Thoracic aorta (tissue), 2 donors: ENCODE results near the gene LIFR. TPM values are rescaled to one million over a fixed set of nuclear protein-coding genes. Genes with fewer than 3 reads are reported as not detected.
A peak's percentile ranks its signal among the peaks of the same experiment; 100 is the strongest.

ENCODE experiments used
- ATAC-seq: fragments of 150-250 bp; one replicate; pipeline ENCODE4 v1.8.0; 2017; ENCODE audit warnings: low read depth; ENCODE audit not compliant: insufficient number of reproducible peaks, low FRiP score
- DNase-seq: peaks from one replicate; pipeline ENCODE4 v3.0.0-alpha.2; 2020; ENCODE audit warnings: low spot score
- H3K27ac ChIP-seq, 2 donors: fragments of 200-600 bp; sonication (generic); 1 replicate in 1 of 2; 2 replicates in 1 of 2; pipeline ENCODE4 v1.5.1; 2016; ENCODE audit warnings: mild to moderate bottlenecking in 2 of 2, moderate library complexity in 2 of 2
- H3K27me3 ChIP-seq: fragments of 200-600 bp; sonication (generic); replicated peaks from 2 replicates; pipeline ENCODE4 v1.6.0; 2016; ENCODE audit warnings: mild to moderate bottlenecking; ENCODE audit not compliant: insufficient read depth
- H3K36me3 ChIP-seq: fragments of 200-600 bp; sonication (generic); one replicate; pipeline ENCODE4 v1.5.1; 2016
- H3K4me1 ChIP-seq, 2 donors: fragments of 200-600 bp; sonication (generic); 1 replicate in 1 of 2; 2 replicates in 1 of 2; pipeline versions ENCODE4 v1.5.1 to v1.6.0; 2016; ENCODE audit warnings: low read depth in 2 of 2, mild to moderate bottlenecking in 1 of 2; ENCODE audit not compliant: control insufficient read depth in 1 of 2
- H3K4me3 ChIP-seq: fragments of 200-600 bp; sonication (generic); 2 replicates; pipeline ENCODE4 v1.5.1; 2016; ENCODE audit warnings: mild to moderate bottlenecking
- H3K9me3 ChIP-seq: fragments of 200-600 bp; sonication (generic); 2 replicates; pipeline ENCODE4 v1.5.1; 2016
- total RNA-seq, 2 donors: library from RNA; depleted of rRNA; stranded (reverse); fragments of >200 nt; gene quantifications; one replicate each; pipeline versions ENCODE4 v1.1.0 to v1.2.3, GENCODE V29; 2016
- TF ChIP-seq, protein P1 (sequence below): fragments of 200-600 bp; sonication (generic); IDR thresholded peaks from one replicate; pipeline ENCODE4 v1.5.1; 2019; ENCODE audit warnings: antibody characterized with exemption

LIFR gene, protein sequence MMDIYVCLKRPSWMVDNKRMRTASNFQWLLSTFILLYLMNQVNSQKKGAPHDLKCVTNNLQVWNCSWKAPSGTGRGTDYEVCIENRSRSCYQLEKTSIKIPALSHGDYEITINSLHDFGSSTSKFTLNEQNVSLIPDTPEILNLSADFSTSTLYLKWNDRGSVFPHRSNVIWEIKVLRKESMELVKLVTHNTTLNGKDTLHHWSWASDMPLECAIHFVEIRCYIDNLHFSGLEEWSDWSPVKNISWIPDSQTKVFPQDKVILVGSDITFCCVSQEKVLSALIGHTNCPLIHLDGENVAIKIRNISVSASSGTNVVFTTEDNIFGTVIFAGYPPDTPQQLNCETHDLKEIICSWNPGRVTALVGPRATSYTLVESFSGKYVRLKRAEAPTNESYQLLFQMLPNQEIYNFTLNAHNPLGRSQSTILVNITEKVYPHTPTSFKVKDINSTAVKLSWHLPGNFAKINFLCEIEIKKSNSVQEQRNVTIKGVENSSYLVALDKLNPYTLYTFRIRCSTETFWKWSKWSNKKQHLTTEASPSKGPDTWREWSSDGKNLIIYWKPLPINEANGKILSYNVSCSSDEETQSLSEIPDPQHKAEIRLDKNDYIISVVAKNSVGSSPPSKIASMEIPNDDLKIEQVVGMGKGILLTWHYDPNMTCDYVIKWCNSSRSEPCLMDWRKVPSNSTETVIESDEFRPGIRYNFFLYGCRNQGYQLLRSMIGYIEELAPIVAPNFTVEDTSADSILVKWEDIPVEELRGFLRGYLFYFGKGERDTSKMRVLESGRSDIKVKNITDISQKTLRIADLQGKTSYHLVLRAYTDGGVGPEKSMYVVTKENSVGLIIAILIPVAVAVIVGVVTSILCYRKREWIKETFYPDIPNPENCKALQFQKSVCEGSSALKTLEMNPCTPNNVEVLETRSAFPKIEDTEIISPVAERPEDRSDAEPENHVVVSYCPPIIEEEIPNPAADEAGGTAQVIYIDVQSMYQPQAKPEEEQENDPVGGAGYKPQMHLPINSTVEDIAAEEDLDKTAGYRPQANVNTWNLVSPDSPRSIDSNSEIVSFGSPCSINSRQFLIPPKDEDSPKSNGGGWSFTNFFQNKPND
- total RNA-seq = 100 to 1,000 TPM in 1 of 2 donors, 10 to 100 TPM in 1; 61.1 to 110 TPM

DNA sequence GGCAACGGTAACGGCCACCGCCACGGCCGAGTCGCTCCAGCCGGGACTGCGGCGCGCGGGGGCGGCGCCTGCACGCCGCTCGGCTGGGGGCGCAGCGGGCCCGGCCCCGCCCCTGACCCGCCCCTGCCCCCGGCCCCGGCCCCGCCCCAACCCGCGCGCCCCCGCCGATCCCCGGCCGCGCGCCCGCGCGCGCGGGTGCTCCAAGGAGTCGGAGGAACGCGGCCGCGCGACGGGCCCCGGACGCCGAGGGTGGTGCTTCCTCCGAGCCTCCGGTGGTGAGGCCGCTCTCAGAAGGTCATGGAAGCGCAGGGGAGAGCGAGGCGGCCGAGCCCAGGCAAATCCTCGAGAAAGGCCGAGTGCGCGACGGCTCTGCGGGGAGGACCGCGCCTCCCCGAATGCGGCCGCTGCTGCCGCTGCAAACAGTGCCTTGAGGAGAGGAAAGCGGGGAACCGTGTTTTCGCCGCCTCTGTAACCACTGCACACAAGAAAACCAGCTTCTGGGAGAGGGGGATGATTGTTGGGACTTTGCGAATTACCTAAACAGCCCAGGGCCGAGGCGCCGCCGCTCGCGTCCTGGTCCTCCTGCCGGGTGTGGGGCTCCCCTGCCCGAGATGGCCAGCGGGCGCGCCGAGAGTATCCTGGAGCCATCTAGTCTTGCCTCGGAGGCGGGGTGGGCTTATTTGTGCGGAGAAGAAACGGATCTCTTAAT lies at the start of gene LIFR:
LIFR (minus strand) TSS at position 48 of the 709 bp plus-strand sequence. CDS start 25,999 bp downstream, outside the sequence.
- ATAC-seq (peak; percentile 85), DNase-seq (peak; percentile 13)
- H3K4me3 ChIP-seq = peak within 1 kb of the TSS; percentile 95
- no peaks in the 10 kb centered on the region for H3K9me3 ChIP-seq
- TF ChIP-seq, protein P1, sequence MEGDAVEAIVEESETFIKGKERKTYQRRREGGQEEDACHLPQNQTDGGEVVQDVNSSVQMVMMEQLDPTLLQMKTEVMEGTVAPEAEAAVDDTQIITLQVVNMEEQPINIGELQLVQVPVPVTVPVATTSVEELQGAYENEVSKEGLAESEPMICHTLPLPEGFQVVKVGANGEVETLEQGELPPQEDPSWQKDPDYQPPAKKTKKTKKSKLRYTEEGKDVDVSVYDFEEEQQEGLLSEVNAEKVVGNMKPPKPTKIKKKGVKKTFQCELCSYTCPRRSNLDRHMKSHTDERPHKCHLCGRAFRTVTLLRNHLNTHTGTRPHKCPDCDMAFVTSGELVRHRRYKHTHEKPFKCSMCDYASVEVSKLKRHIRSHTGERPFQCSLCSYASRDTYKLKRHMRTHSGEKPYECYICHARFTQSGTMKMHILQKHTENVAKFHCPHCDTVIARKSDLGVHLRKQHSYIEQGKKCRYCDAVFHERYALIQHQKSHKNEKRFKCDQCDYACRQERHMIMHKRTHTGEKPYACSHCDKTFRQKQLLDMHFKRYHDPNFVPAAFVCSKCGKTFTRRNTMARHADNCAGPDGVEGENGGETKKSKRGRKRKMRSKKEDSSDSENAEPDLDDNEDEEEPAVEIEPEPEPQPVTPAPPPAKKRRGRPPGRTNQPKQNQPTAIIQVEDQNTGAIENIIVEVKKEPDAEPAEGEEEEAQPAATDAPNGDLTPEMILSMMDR = peak; percentile 21
- no peaks in the 10 kb centered on the region for H3K36me3 ChIP-seq
- H3K27me3 ChIP-seq = no peaks in the 10 kb centered on the region
- peaks cover 5 to 12% of the 10 kb centered on the region in 2 donors for H3K4me1 ChIP-seq
- H3K27ac ChIP-seq = peak within 1 kb of the TSS; percentile 97 to 98

DNA sequence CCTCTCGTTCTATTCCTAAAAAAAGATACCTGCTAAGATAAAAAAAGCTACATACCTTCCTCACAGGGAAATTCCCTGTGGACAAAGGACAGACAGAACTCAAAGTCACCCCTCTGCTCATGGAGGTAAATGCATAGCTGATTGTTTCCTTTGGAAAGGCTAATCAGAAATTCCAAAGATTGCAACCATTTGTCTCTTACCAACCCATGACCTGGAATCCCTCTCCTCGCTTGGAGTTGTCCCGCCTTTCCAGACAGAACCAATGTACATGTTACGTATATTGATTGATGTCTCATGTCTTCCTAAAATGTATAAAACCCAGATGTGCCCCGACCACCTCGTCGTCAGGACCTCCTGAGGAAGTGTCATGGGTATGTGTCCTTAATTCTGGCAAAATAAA lies 49.2 kb upstream of the LIFR start:
- ATAC-seq (no peak), DNase-seq (no peak)
- Histone ChIP-seq H3K9me3 (no peaks in the 10 kb centered on the region), H3K4me3 (no peak overlapping the region), H3K27ac (no peak overlapping the region), H3K4me1 (peaks cover 14 to 26% of the 10 kb centered on the region in 2 donors), H3K27me3 (no peaks in the 10 kb centered on the region), H3K36me3 (no peaks in the 10 kb centered on the region)
- TF ChIP-seq, protein P1 = no peak

DNA sequence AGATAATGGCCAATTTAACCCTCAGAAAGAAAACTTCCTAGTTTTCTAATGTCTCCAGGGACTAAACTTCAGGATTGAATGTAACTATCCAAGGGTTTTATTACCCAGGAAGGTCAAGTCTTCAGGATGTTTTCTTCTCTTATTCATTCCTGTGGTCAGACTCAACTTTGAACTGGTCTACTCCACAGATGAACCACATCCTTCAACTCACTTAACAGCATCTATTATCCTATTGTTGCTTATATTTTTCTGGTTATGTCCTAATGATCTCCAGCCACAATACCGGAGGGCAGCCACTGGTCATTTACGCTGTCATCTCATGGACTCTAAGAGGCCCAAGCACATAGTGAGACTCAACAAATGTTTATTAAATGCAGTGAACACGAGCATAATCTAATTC lies 47.2 kb upstream of the LIFR start:
- Histone ChIP-seq H3K36me3 (no peaks in the 10 kb centered on the region), H3K9me3 (no peaks in the 10 kb centered on the region), H3K4me3 (no peak overlapping the region), H3K27me3 (no peaks in the 10 kb centered on the region), H3K27ac (no peak overlapping the region), H3K4me1 (peaks cover 22 to 41% of the 10 kb centered on the region in 2 donors)
- TF ChIP-seq, protein P1 = no peak
- no peak for ATAC-seq
- no peak for DNase-seq

DNA sequence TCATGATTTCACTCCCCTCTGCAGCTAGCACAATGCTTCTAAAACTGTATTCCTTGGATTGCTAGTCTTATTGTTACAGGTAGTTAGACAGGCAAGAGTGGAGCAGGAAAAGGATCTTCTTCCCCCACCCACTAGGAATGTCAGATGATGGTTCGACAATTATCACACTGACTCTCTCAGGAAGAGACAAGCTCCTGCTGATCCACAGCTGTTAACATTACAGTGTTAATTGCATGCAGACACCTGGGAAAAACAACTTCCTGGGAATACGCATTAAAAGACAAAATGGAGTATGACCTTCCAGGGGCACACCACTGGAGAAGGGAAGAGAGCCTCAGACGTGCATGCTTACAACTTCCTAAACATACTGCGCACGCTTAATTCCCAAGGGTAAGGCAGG lies 46.2 kb upstream of the LIFR start:
- Histone ChIP-seq H3K27me3 (no peaks in the 10 kb centered on the region), H3K4me3 (no peak overlapping the region), H3K9me3 (no peaks in the 10 kb centered on the region), H3K4me1 (peaks cover 22 to 35% of the 10 kb centered on the region in 2 donors), H3K27ac (no peak overlapping the region), H3K36me3 (no peaks in the 10 kb centered on the region)
- TF ChIP-seq, protein P1 = no peak
- ATAC-seq = no peak
- no peak for DNase-seq
